Activated CD8-positive, alpha-beta memory T cell treated with anti-CD3 and anti-CD28 coated beads for 24 hours (primary cell): ENCODE measurements around the gene H1-8.

Experiments
- DNase-seq: peaks from one replicate; pipeline ENCODE4 v3.0.0-alpha.2; 2020

The H1-8 gene

DNA sequence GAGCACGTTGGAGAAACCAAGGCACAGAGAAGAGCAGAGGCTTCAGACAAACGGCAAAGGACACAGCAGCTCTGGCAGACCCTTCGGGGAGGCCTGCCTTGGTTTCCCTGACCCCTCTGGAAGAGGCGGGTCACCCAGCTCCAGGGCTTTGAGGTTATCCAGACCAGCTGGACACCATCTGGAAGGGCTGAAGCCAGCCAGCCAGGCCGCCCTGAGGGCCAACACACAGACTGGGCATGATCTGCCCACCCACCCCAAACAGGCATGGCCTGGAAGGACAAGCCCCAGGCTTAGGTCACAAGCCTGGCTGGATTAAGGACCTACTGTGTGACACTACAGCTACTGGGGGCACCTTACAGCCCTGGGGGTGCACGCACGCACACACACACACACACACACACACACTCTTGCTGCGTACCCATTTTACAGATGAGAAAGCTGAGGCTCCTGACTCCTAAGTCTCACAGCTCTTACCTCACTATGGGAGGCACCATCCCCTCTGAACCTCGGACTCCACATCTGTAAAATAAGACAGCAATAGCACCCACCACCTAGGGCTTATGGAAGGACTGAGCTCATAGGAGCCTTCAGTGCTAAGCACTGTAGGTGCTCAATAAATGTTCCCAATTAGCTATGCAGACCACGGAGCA is 52.7 kb downstream of the H1-8 start:
- DNase-seq: no peak

DNA sequence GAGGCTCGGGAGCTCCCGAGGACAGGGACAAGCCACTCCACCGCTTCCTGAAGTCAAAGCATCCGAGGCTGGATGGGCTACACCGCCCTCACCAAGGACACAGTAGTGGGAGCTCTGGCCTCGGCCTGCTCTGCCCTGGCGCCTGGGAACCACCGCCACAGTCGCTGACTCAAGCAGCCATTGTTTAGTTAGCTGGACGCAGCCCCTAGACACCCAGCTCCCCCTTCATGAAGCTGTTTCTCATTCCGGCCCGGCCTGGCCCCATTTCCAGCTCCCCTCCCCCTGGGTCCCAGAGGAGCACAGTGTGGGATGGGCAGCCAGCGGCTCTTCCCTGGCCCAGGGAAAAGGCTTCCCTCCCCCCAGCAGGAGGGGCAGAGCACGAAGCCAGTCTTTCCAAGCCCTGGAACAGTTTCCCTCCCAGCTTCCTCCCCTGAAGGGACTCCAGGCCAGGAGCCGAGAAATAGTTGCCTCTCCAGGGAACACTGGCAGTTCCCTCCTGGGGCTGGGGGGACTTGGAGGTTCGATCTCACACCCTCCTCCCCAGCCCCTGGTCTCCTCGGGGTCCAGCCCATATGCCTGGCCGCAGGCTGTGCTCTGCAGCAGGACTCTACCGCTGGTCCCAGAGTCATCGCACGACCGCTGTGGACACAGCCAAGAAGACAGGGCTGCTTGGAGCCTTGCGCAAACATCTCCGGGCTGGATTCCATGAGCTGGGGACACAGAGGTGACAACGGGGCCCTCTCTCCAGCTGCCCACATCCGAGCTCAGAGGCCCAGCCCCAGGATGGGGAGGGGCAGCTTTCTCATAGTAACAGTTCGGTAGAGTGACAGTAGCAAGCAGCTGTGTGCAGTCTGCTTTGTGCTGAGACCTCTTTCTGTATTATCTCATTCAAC is 53.5 kb downstream of the H1-8 start:
- no peak for DNase-seq

DNA sequence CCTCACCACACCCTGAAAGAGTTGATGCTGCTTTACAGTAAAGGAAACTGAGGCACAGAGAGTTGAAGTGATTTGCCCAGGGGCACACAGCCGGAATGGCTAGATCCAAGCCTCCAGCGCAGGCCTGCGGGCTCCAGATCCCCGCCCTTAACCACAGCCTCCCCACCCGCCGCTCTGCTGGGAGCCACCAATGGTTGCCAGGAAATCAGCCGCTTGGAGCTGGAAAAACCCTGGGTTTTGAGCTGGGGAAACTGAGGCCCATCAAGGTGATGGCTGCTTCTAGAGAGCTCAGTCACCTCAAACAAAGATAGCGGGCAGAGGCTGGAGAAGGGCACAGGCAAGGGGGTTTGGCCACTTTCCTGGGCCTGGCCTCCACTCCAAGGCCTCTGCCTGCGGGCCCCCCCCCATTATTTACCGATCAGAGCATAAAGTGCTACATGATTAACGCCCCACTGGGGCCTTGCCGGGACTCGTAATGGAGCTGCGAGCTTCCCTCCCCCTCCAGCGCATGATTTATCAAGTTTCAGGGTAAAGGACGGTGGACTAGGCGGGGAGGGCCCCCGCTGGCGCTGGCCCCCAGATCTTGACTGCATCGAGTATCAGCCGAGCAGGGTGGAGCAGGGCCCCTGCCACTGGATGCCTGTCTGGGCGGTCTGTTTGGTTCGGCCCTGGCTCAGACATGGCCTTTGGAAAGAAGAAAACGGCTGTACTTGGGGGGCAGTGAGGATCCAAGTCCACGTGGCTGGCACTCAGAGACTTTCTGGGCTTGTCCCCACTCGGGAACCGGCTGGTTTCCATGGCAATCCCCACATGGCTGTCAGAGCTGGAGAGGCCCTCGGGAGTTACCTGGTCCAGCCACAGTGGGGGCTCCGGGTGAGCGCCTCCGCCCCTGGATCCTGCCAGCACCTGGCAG is 54.4 kb downstream of the H1-8 start:
- DNase-seq: no peak

DNA sequence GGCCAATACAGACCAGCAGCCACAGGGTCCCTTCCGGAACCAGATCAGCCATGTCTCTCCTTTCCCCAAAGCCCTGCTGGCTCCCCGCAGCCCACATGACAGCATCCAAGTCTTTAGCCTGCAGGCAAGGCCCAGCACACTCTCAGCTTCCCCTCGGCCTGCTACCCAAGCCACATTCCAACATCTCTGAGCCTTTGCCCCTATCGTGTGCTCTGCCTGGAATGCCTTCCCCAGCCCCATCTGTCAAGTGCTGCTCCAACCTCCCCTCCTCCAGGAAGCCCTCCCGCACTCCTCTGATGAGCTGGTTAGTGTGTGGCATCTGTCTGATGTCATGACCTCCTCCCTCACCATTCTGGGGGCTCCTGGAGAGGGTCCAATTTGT is 55.0 kb downstream of the H1-8 start:
- DNase-seq: no peak

DNA sequence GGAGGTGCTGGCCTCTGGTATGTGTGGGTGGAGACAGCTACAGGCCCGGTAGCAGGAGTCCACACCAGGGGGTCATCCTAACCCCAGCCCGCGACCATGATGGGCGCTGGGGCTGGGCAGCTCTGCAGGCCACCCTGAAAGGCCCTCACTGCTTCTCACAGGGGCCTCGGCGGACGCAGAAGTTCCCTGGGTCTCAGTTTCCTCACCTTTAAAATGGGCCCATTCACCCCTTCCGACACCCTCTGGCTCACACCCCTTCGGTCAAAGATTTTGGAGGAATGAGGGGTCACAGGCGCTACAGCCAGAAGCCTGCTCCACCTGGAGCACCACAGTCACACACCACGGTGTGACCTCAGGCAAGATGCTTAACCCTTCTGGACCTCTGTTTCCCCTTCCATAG is 55.5 kb downstream of the H1-8 start:
- no peak for DNase-seq

DNA sequence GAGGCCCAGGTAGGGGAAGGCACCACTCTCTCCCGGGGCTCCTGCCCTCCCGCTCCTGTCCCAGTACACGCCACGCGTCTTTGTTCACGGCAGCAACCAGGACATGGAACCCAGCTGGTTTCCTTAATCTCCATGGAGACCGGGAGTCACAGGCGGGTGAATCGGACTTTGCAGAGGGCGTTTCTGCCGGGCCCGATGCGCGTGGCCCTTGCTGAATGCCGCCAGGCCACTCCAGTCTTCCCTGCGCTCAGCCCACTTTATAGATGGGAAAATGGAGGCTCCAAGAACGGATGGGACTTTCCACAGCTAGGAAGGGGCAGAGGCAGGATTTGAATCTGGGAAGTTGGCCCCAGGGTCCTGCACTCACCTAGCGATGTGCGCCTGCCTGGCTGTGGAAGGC is 56.1 kb downstream of the H1-8 start:
- no peak for DNase-seq

DNA sequence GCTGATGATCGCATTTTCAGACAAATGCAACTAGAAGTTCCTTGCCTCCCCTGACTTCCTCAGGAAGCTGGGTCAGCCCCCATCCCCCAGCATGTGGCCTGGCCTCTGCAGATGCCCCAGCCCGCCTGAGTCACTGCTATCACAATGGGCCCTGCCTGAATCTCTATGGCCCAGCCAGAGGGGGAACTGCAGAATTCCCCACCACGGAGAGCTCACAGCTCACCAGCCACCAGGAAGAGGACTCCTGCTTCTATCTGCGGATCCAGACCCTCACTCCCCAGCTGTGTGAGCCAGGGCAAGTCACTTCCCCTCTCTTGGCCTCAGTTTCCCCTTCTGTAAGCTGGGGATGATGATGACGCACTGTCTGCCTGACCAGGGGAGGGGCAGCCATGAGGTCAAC is 56.6 kb downstream of the H1-8 start:
- DNase-seq: no peak

DNA sequence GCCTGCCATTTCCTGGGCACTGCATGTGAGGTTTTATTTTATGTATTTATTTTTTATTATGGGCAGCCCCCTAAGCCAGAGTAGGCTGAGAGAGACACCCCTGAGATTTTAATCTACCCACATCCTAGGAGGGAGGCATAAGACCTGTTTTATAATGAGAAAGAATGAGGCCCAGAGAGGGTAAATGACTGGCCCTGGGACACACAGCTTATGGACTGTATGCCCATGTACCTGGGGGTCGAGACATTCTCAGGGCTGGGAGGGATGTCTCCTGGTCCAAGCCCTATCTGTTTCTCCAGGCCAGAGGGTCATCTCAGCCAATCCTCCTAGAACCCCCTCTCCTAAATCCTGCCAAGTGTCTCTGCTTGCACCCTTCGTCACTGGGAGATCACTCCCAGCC is 57.4 kb downstream of the H1-8 start:
- DNase-seq: no peak
